Karpas-422 (cell line): Measurements from ENCODE around the gene NTM. TPM values are rescaled to one million over a fixed set of nuclear protein-coding genes. Genes with fewer than 3 reads are reported as not detected.

Experiments
- DNase-seq: peaks from one replicate; pipeline ENCODE4 v3.0.0-alpha.2; 2015
- H2AFZ ChIP-seq: fragments of 200-600 bp; sonication (generic); 2 replicates; pipeline ENCODE4 v1.6.1; 2014; ENCODE audit warnings: antibody characterized with exemption, low read length, mixed read lengths
- H3K27ac ChIP-seq: fragments of 200-600 bp; sonication (generic); 2 replicates; pipeline ENCODE4 v1.5.1; 2014; ENCODE audit warnings: mild to moderate bottlenecking, low read length, moderate library complexity
- H3K27me3 ChIP-seq: fragments of 200-600 bp; sonication (generic); 2 replicates; pipeline ENCODE4 v1.6.1; 2014; ENCODE audit warnings: low read length, mixed read lengths
- H3K36me3 ChIP-seq: fragments of 200-600 bp; sonication (generic); 2 replicates; pipeline ENCODE4 v1.6.1; 2014; ENCODE audit warnings: low read length, mixed read lengths; ENCODE audit not compliant: insufficient read depth
- H3K4me1 ChIP-seq: fragments of 200-600 bp; sonication (generic); 2 replicates; pipeline ENCODE4 v1.6.1; 2014; ENCODE audit warnings: mild to moderate bottlenecking, low read length, mixed read lengths
- H3K4me2 ChIP-seq: fragments of 200-600 bp; sonication (generic); 2 replicates; pipeline ENCODE4 v1.6.1; 2014; ENCODE audit warnings: low read length, low read depth, mild to moderate bottlenecking; ENCODE audit not compliant: poor library complexity, severe bottlenecking
- H3K4me3 ChIP-seq: fragments of 200-600 bp; sonication (generic); 2 replicates; pipeline ENCODE4 v1.5.1; 2014; ENCODE audit warnings: mild to moderate bottlenecking, antibody characterized with exemption, low read length, mixed read lengths
- H3K79me2 ChIP-seq: fragments of 200-600 bp; sonication (generic); 2 replicates; pipeline ENCODE4 v1.6.1; 2014; ENCODE audit warnings: mild to moderate bottlenecking, low read length, mixed read lengths
- H3K9ac ChIP-seq: fragments of 200-600 bp; sonication (generic); 2 replicates; pipeline ENCODE4 v1.6.0; 2014; ENCODE audit warnings: low read length
- H3K9me2 ChIP-seq: fragments of 200-600 bp; sonication (generic), shearing (Covaris generic); replicated peaks from 2 replicates; pipeline ENCODE4 v1.6.0; 2014; ENCODE audit warnings: mild to moderate bottlenecking, low read length, moderate library complexity; ENCODE audit not compliant: insufficient read depth
- H3K9me3 ChIP-seq: fragments of 300-700, 200-600 bp; sonication (generic); 2 replicates; pipeline ENCODE4 v1.6.1; 2014; ENCODE audit warnings: low read length, mixed read lengths
- H4K20me1 ChIP-seq: fragments of 200-600 bp; sonication (generic); 2 replicates; pipeline ENCODE4 v1.6.1; 2014; ENCODE audit warnings: mild to moderate bottlenecking, antibody characterized with exemption, low read length, low read depth; ENCODE audit not compliant: insufficient read depth
- total RNA-seq: library from RNA; depleted of rRNA; stranded (reverse); fragments of >200 nt; shearing (Covaris generic); gene quantifications from 2 replicates; pipeline ENCODE4 v1.2.3, GENCODE V29; 2014; ENCODE audit warnings: low replicate concordance

The NTM gene
- total RNA-seq, 1 experiment from 2014 or later, result not detected

DNA sequence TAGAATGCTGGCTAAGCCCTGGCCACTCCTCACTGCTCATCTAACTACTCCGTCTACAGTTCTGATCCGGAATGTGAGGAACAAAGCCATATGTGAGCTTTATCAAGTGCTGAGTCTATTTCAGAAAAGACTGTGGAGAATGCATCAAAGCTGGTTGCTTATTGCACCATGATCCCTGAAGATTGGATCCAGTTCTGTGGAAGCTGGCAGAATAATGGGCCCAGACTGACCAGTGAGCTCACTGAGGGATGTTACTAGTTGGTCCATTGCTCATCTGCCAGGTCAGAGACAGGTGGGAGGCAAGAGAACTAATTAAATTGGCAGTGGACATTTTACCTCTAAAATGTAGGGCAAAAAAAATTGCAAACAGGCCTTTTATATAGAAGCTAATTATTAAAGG lies 681.3 kb downstream of the NTM start:
- Histone ChIP-seq H3K36me3 (no peaks in the 10 kb centered on the region), H3K27ac (no peak overlapping the region), H3K9me2 (no peaks in the 10 kb centered on the region), H3K79me2 (no peaks in the 10 kb centered on the region), H4K20me1 (no peaks in the 10 kb centered on the region), H3K4me1 (no peaks in the 10 kb centered on the region), H3K27me3 (no peaks in the 10 kb centered on the region), H3K4me2 (no peak overlapping the region), H3K4me3 (no peak overlapping the region), H2AFZ (no peak overlapping the region), H3K9ac (no peak overlapping the region), H3K9me3 (no peaks in the 10 kb centered on the region)
- DNase-seq, result no peak

DNA sequence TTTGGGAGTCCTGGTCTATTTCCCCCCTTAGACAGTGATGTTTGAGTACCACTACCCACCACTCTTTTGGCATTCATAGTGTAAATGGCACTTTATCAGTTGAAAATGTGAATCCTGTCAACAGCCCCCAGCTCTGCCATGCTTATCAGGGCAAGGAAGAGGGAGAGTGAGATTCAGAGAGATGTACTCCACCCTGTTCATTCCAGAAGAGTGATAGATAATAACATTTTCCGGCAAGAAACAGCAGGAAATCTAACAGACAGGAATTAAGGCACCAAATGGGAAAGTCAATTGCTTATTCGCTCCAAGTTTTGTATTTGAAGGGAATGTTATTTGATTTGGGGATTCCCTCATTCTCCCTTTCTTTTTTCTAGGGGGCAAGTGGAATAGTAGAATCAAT lies 681.9 kb downstream of the NTM start:
- Histone ChIP-seq H3K4me1 (no peaks in the 10 kb centered on the region), H3K9me2 (no peaks in the 10 kb centered on the region), H3K9me3 (no peaks in the 10 kb centered on the region), H3K27ac (no peak overlapping the region), H3K27me3 (no peaks in the 10 kb centered on the region), H2AFZ (no peak overlapping the region), H4K20me1 (no peaks in the 10 kb centered on the region), H3K9ac (no peak overlapping the region), H3K79me2 (no peaks in the 10 kb centered on the region), H3K4me3 (no peak overlapping the region), H3K36me3 (no peaks in the 10 kb centered on the region), H3K4me2 (no peak overlapping the region)
- DNase-seq, result no peak

DNA sequence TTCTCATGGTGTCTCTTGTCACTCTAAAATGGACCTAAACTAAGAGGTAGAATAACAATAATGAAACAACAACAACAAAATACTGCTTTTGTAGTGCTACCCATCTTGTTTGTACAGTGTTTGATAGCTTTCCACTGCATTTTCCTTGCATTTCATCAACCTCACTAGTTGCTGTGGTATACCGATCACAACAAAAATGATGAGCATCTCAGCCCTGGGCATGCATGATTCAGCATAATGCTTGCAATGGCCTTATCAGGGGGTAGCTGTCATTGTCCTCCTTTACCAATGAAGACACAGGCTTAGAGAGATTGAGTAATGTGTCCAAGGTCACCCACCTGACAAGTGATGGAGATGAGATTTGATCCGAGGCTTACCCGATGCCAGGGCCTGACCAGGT lies 682.5 kb downstream of the NTM start:
- Histone ChIP-seq H3K4me1 (no peaks in the 10 kb centered on the region), H4K20me1 (no peaks in the 10 kb centered on the region), H3K9me2 (no peaks in the 10 kb centered on the region), H3K36me3 (no peaks in the 10 kb centered on the region), H3K4me3 (no peak overlapping the region), H3K9ac (no peak overlapping the region), H2AFZ (no peak overlapping the region), H3K27me3 (no peaks in the 10 kb centered on the region), H3K4me2 (no peak overlapping the region), H3K27ac (no peak overlapping the region), H3K79me2 (no peaks in the 10 kb centered on the region), H3K9me3 (no peaks in the 10 kb centered on the region)
- DNase-seq, result no peak

DNA sequence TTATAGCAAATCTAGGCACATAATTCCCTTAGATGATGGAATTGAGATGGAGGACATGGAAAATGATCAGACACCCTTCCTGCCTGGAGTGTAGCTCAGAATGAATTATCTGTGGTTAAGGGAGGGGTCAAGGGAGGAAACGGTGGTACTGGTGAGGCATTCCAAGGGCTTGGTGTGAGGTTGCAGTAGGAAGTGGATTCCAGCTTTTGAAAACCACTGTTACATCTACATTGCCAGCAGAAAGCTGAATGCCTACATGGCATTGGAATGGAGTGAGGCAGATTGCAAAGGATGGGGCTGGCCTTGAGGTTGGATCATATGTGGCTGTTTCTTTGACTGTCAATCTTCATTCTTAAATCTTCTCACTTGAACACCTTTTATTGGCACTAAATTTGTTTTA lies 684.4 kb downstream of the NTM start:
- Histone ChIP-seq H3K36me3 (no peaks in the 10 kb centered on the region), H3K27me3 (no peaks in the 10 kb centered on the region), H3K4me1 (no peaks in the 10 kb centered on the region), H3K27ac (no peak overlapping the region), H3K79me2 (no peaks in the 10 kb centered on the region), H3K9me2 (no peaks in the 10 kb centered on the region), H3K4me3 (no peak overlapping the region), H3K4me2 (no peak overlapping the region), H3K9ac (no peak overlapping the region), H2AFZ (no peak overlapping the region), H4K20me1 (no peaks in the 10 kb centered on the region), H3K9me3 (no peaks in the 10 kb centered on the region)
- no peak for DNase-seq

DNA sequence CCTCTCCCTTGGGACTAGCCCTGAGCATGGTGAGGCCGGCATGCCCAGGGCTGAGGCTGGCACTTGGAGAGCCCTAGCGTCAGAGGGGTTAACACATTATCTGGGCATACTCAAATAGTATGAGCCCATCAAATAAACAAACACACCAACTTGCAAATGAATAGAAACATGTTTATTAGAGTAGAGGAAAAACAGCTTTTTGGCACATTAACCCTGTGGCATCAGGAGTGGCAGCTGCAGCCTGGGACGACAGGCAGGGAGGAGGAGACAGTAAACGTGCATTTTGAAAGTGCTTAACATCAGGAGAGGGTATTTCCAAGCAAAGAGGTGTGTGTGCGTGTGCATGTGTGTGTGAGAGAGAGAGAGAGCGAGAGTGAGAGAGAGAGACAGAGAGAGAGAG lies 684.9 kb downstream of the NTM start:
- Histone ChIP-seq H3K9me2 (no peaks in the 10 kb centered on the region), H3K9ac (no peak overlapping the region), H3K27me3 (no peaks in the 10 kb centered on the region), H2AFZ (no peak overlapping the region), H3K9me3 (no peaks in the 10 kb centered on the region), H3K4me3 (no peak overlapping the region), H3K4me2 (no peak overlapping the region), H4K20me1 (no peaks in the 10 kb centered on the region), H3K4me1 (no peaks in the 10 kb centered on the region), H3K27ac (no peak overlapping the region), H3K36me3 (no peaks in the 10 kb centered on the region), H3K79me2 (no peaks in the 10 kb centered on the region)
- no peak for DNase-seq

DNA sequence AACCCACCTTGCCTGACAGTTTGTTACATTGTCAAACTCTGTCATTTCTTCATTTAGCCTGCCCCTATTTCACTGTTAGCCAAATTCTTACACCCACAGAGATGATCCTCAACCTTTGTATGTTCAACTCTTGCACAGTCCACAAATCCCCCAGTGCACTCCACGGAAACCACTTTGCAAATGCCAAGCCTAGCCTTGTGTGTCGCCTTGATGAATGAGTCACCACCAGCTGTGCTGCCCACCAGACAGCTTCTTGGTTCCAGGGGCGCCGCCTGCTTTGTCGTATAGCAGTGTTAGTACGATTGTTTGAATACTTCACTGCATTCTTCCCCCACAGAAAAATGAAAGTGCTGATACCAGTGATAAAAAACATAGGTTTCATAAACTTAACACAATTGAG lies 686.3 kb downstream of the NTM start:
- H3K4me1 ChIP-seq, result no peaks in the 10 kb centered on the region
- no peaks in the 10 kb centered on the region for H4K20me1 ChIP-seq
- H3K27ac ChIP-seq, result no peak overlapping the region
- H3K4me2 ChIP-seq, result no peak overlapping the region
- no peak overlapping the region for H2AFZ ChIP-seq
- no peaks in the 10 kb centered on the region for H3K9me3 ChIP-seq
- no peaks in the 10 kb centered on the region for H3K79me2 ChIP-seq
- no peaks in the 10 kb centered on the region for H3K9me2 ChIP-seq
- H3K27me3 ChIP-seq, result no peaks in the 10 kb centered on the region
- no peak for DNase-seq
- no peak overlapping the region for H3K9ac ChIP-seq
- no peak overlapping the region for H3K4me3 ChIP-seq
- no peaks in the 10 kb centered on the region for H3K36me3 ChIP-seq

DNA sequence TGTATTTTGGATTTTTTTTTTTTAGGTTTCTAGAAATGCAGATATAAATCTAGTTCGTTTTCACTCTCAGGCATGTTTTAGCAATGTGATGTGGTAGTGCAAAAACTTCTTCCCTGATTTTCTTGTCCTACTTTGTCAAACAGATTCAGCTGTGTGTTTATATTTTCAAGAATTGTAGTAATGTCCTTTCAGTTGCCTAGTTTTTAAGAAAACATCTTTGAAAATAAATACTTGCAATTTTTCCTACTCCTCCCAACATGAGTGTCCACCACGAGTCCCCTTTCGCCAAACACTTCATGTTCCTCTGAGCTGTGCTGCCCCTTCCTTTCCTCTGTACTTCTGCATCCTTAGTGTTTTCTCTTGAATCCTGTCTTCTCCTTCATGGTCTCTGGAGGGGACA lies 686.9 kb downstream of the NTM start:
- Histone ChIP-seq H4K20me1 (no peaks in the 10 kb centered on the region), H3K36me3 (no peaks in the 10 kb centered on the region), H3K9me3 (no peaks in the 10 kb centered on the region), H3K4me1 (no peaks in the 10 kb centered on the region), H3K9me2 (no peaks in the 10 kb centered on the region), H3K9ac (no peak overlapping the region), H2AFZ (no peak overlapping the region), H3K4me2 (no peak overlapping the region), H3K79me2 (no peaks in the 10 kb centered on the region), H3K4me3 (no peak overlapping the region), H3K27ac (no peak overlapping the region), H3K27me3 (no peaks in the 10 kb centered on the region)
- no peak for DNase-seq

DNA sequence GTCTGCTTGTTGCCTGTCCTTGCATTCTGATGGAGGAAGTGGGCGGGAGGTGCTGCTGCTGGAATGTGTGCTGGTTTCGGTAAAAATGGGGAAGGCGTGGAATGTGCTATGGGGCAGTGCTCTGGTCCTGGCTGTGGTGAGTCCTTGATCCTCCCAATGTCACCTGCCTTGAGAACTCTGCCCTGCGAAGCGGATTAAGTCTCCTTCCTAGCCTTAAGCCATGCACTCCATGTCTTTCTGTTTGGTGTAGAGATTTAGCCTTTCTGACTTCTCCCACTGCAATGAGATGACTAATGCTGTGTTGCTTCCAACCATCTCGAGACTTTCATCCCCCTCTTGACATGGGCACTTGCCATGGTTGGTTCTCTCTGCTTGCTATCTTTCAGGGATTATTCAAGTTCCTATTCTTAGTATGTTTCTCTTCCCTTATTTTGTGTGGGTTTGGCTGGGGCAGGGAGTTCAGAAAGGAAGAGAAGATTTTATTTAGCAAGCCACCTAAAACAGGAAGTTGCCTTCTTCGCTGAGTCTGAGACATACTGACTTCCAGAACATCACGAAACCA lies 687.9 kb downstream of the NTM start:
- H3K4me1 ChIP-seq, result no peaks in the 10 kb centered on the region
- no peaks in the 10 kb centered on the region for H3K9me3 ChIP-seq
- H2AFZ ChIP-seq, result no peak overlapping the region
- no peaks in the 10 kb centered on the region for H4K20me1 ChIP-seq
- no peak overlapping the region for H3K4me2 ChIP-seq
- no peak overlapping the region for H3K9ac ChIP-seq
- DNase-seq, result no peak
- H3K4me3 ChIP-seq, result no peak overlapping the region
- H3K79me2 ChIP-seq, result no peaks in the 10 kb centered on the region
- H3K27me3 ChIP-seq, result no peaks in the 10 kb centered on the region
- no peaks in the 10 kb centered on the region for H3K9me2 ChIP-seq
- no peaks in the 10 kb centered on the region for H3K36me3 ChIP-seq
- H3K27ac ChIP-seq, result no peak overlapping the region

DNA sequence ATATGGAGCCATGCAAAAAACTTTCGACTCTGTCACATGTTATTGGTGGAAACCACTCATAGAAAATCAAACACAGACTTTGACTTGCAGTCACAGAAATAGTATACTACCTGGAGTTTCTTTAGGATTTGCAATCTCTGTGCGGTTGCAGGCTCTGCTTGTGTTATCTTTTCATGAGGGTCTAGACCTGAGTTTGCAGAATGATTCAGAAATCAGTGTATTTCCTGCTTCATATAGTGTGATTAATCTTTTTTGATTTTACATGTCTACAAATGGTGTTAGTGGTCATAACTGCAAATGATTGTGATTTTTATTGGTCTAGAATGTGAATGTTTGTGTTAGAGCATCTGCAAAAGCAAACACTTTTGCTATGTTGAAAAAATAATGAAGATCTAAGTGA lies 690.2 kb downstream of the NTM start:
- Histone ChIP-seq H2AFZ (no peak overlapping the region), H3K27me3 (no peaks in the 10 kb centered on the region), H3K9me2 (no peaks in the 10 kb centered on the region), H3K79me2 (no peaks in the 10 kb centered on the region), H3K4me1 (no peaks in the 10 kb centered on the region), H3K36me3 (no peaks in the 10 kb centered on the region), H3K9ac (no peak overlapping the region), H3K9me3 (no peaks in the 10 kb centered on the region), H3K4me3 (no peak overlapping the region), H3K27ac (no peak overlapping the region), H4K20me1 (no peaks in the 10 kb centered on the region), H3K4me2 (no peak overlapping the region)
- no peak for DNase-seq
